Astrocyte (in vitro differentiated cells and primary cell): Measurements from ENCODE around the gene RGS1. TPM values are rescaled to one million over a fixed set of nuclear protein-coding genes. Genes with fewer than 3 reads are reported as not detected.

Experiments used
- DNase-seq: peaks from one replicate; pipeline ENCODE4 v3.0.0-alpha.2; 2010; ENCODE audit warnings: low read depth
- FAIRE-seq: peaks from 2 replicates; lab custom pipeline; 2011; peaks lifted over from hg19 to GRCh38; lab: Jason Lieb, UNC
- H2AFZ ChIP-seq: 2 replicates; pipeline ENCODE4 v1.6.0; 2012; ENCODE audit warnings: low read depth, low read length, inconsistent platforms
- H3K27ac ChIP-seq: 2 replicates; pipeline ENCODE4 v1.5.1; 2011; ENCODE audit warnings: low read depth, low read length, inconsistent platforms
- H3K27me3 ChIP-seq: 2 replicates; pipeline ENCODE4 v1.6.0; 2011; ENCODE audit warnings: low read length, inconsistent platforms; ENCODE audit not compliant: insufficient read depth
- H3K36me3 ChIP-seq: 2 replicates; pipeline ENCODE4 v1.5.1; 2011; ENCODE audit warnings: low read length, inconsistent platforms; ENCODE audit not compliant: insufficient read depth
- H3K4me1 ChIP-seq: 2 replicates; pipeline ENCODE4 v1.5.1; 2011; ENCODE audit warnings: low read length, inconsistent platforms; ENCODE audit not compliant: insufficient read depth
- H3K4me2 ChIP-seq: 2 replicates; pipeline ENCODE4 v1.6.0; 2012; ENCODE audit warnings: low read length, inconsistent platforms
- H3K4me3 ChIP-seq: 2 replicates; pipeline ENCODE4 v1.5.1; 2011; ENCODE audit warnings: low read depth, mild to moderate bottlenecking, low read length, inconsistent platforms; ENCODE audit not compliant: insufficient read depth
- H3K79me2 ChIP-seq: 2 replicates; pipeline ENCODE4 v1.6.0; 2012; ENCODE audit warnings: mild to moderate bottlenecking, low read length, inconsistent platforms; ENCODE audit not compliant: insufficient read depth
- H3K9ac ChIP-seq: 2 replicates; pipeline ENCODE4 v1.6.0; 2012; ENCODE audit warnings: mild to moderate bottlenecking, low read length, inconsistent platforms
- H3K9me3 ChIP-seq: 2 replicates; pipeline ENCODE4 v1.5.1; 2012; ENCODE audit warnings: low read depth, mild to moderate bottlenecking, low read length, inconsistent platforms; ENCODE audit not compliant: insufficient read depth
- H4K20me1 ChIP-seq: 2 replicates; pipeline ENCODE4 v1.6.0; 2012; ENCODE audit warnings: low read length, inconsistent platforms; ENCODE audit not compliant: insufficient read depth
- H3K27ac Mint-ChIP-seq: one replicate; pipeline ENCODE4 v1.8.0; 2021; ENCODE audit warnings: mild to moderate bottlenecking, mixed read lengths; ENCODE audit not compliant: unreplicated experiment
- H3K27me3 Mint-ChIP-seq: one replicate; pipeline ENCODE4 v1.8.0; 2021; ENCODE audit warnings: low read depth, mixed read lengths; ENCODE audit not compliant: unreplicated experiment
- H3K36me3 Mint-ChIP-seq: one replicate; pipeline ENCODE4 v1.8.0; 2021; ENCODE audit warnings: low read depth, mixed read lengths; ENCODE audit not compliant: unreplicated experiment
- H3K4me1 Mint-ChIP-seq: one replicate; pipeline ENCODE4 v1.8.0; 2021; ENCODE audit warnings: low read depth, mixed read lengths; ENCODE audit not compliant: unreplicated experiment
- H3K4me3 Mint-ChIP-seq: one replicate; pipeline ENCODE4 v1.8.0; 2021; ENCODE audit warnings: mild to moderate bottlenecking, moderate library complexity, mixed read lengths; ENCODE audit not compliant: unreplicated experiment
- H3K9me3 Mint-ChIP-seq: one replicate; pipeline ENCODE4 v1.8.0; 2021; ENCODE audit warnings: mild to moderate bottlenecking, mixed read lengths; ENCODE audit not compliant: unreplicated experiment
- EZH2 ChIP-seq: IDR thresholded peaks from 2 replicates; pipeline ENCODE4 v1.6.1; 2012; ENCODE audit warnings: mild to moderate bottlenecking, low read length, inconsistent platforms; ENCODE audit not compliant: insufficient read depth
- total RNA-seq: library from RNA; stranded (reverse); gene quantifications from 2 replicates; pipeline ENCODE4 v1.2.1, GENCODE V29; 2021
- TF ChIP-seq, protein P1 (sequence below): IDR thresholded peaks from 2 replicates; pipeline ENCODE4 v1.5.1; 2011; ENCODE audit warnings: low read depth, mild to moderate bottlenecking, inconsistent platforms, low read length, moderate library complexity; ENCODE audit not compliant: insufficient read depth

Gene RGS1
- total RNA-seq, 1 donor from 2014 or later, result not detected

DNA sequence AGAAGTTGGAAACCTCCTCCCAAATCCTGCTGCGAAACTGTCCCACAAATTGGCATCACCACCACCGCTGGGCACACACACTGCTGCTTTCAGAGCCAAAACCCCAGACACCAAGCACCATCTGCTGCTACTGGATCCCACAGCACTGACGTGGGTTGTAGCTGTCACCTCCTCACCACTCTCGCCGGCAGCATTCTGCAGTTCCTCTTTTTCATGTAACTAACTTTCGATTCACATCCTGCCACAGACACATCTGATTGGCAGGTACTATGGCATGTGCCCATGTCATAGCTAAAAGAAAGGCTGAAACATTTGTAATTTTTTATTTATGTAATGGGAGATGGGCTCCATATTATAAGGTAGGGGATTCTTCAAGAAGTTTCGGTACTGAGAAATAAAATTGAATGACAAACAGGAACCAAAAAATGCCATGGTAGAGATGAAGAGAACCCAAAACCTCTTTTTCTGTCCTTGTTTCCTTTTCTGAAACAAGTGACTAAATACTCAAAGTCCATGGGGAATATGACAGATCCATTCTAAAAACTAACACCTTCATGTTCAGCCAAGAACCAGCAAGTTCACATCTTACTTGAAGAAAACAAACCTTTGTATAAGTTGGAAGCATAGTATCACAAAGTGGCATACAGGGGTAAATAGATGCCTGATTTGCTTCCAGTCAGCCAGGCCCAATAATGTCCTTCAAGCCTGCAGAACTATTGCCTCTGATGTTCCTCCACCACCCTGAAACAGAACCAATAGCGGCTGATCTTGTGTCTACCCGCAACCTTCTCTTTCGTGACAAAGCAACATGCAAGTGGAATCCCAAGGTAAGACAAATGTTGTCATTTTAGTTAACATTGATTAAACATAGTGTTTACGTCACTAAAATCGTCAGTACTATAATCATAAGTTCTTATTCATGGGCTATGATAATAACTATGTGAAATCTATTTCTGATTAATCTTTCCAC lies 33.8 kb downstream of the RGS1 start:
- Histone ChIP-seq H3K4me2 (no peak overlapping the region), H3K36me3 (no peaks in the 10 kb centered on the region), H3K9ac (no peak overlapping the region), H3K4me3 (no peak overlapping the region), H2AFZ (no peak overlapping the region), H3K4me1 (no peaks in the 10 kb centered on the region), H3K79me2 (no peaks in the 10 kb centered on the region), H3K27me3 (no peaks in the 10 kb centered on the region), H3K9me3 (no peaks in the 10 kb centered on the region), H3K27ac (no peak overlapping the region), H4K20me1 (no peaks in the 10 kb centered on the region)
- no peak for TF ChIP-seq EZH2
- TF ChIP-seq, protein P1, sequence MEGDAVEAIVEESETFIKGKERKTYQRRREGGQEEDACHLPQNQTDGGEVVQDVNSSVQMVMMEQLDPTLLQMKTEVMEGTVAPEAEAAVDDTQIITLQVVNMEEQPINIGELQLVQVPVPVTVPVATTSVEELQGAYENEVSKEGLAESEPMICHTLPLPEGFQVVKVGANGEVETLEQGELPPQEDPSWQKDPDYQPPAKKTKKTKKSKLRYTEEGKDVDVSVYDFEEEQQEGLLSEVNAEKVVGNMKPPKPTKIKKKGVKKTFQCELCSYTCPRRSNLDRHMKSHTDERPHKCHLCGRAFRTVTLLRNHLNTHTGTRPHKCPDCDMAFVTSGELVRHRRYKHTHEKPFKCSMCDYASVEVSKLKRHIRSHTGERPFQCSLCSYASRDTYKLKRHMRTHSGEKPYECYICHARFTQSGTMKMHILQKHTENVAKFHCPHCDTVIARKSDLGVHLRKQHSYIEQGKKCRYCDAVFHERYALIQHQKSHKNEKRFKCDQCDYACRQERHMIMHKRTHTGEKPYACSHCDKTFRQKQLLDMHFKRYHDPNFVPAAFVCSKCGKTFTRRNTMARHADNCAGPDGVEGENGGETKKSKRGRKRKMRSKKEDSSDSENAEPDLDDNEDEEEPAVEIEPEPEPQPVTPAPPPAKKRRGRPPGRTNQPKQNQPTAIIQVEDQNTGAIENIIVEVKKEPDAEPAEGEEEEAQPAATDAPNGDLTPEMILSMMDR, result no peak
- Mint-ChIP-seq H3K4me3 (no peak overlapping the region), H3K4me1 (no peaks in the 10 kb centered on the region), H3K27ac (no peak overlapping the region), H3K9me3 (no peaks in the 10 kb centered on the region), H3K27me3 (no peaks in the 10 kb centered on the region), H3K36me3 (no peaks in the 10 kb centered on the region)
- FAIRE-seq, result no peak
- DNase-seq, result no peak

DNA sequence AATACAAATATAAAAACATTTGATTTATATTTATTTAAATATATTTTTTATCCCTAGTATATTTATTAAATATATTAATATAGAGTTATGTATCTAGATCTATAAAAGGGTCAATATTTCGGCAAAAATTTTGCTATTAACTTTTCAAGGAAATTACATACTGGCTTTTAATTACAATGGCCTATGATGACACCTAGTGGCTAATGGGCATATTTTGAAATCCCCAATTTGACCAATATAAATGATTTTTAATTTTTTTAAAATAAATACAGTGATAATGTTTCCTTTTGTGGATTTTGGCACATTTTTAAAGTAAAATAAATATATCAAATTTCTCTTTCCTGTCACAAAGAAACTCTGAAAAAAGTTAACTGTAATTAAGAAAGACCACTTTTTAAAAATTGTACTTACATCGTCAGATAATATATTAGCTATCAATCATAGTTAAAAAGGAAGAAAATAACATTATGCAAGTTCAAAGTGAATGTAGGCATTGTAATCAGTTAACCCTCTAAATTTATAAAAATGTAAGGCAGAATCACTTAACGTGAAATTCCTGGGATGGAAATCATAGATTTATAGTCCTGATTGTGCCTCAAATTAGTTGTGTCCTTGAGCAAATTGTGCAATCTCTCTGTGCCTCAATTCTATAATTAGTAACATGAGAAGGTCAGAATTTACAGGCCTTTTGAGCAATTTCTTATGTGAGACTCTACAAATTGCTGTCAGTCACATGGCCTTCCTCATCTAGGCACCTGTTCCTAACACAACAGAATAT lies 34.7 kb downstream of the RGS1 start:
- Mint-ChIP-seq H3K27ac (no peak overlapping the region), H3K4me1 (no peaks in the 10 kb centered on the region), H3K36me3 (no peaks in the 10 kb centered on the region), H3K4me3 (no peak overlapping the region), H3K9me3 (no peaks in the 10 kb centered on the region), H3K27me3 (no peaks in the 10 kb centered on the region)
- H3K27ac ChIP-seq, result no peak overlapping the region
- H3K27me3 ChIP-seq, result no peaks in the 10 kb centered on the region
- H3K79me2 ChIP-seq, result no peaks in the 10 kb centered on the region
- no peak overlapping the region for H3K4me3 ChIP-seq
- no peak overlapping the region for H3K4me2 ChIP-seq
- FAIRE-seq (no peak), DNase-seq (no peak)
- no peak overlapping the region for H3K9ac ChIP-seq
- H2AFZ ChIP-seq, result no peak overlapping the region
- no peaks in the 10 kb centered on the region for H3K4me1 ChIP-seq
- H3K36me3 ChIP-seq, result no peaks in the 10 kb centered on the region
- no peak for TF ChIP-seq EZH2
- TF ChIP-seq, protein P1, result peak; percentile 39
- no peaks in the 10 kb centered on the region for H3K9me3 ChIP-seq
- no peaks in the 10 kb centered on the region for H4K20me1 ChIP-seq
